SK-N-SH (cell line): ENCODE results near the gene AUTS2. TPM values are rescaled to one million over a fixed set of nuclear protein-coding genes. Genes with fewer than 3 reads are reported as not detected.

ENCODE experiments used
- CTCF ChIA-PET: fragments of 300-600, 350-600 bp; formaldehyde crosslinking; extraction: SDS; loops from one replicate; lab custom pipeline; 2021; lab: Yijun Ruan, JAX
- POLR2A ChIA-PET: fragments of 350-600 bp; sonication (Branson Sonifier 250); formaldehyde crosslinking; extraction: SDS; loops from one replicate; lab custom pipeline; 2020; ENCODE audit warnings: antibody characterized with exemption, inconsistent platforms; lab: Yijun Ruan, JAX
- DNase-seq: peaks from one replicate; pipeline ENCODE4 v3.0.0; 2012
- H2AFZ ChIP-seq: fragments of 200-600 bp; sonication (generic); 2 replicates; pipeline ENCODE4 v1.8.1; 2016; ENCODE audit warnings: antibody characterized with exemption, mild to moderate bottlenecking, low read depth
- H3F3A ChIP-seq: fragments of 200-600 bp; sonication (generic); replicated peaks from 2 replicates; pipeline ENCODE3; 2016; ENCODE audit warnings: antibody characterized with exemption, mild to moderate bottlenecking; ENCODE audit not compliant: insufficient read depth
- H3K27ac ChIP-seq, 2 experiments: fragments of 200-500 bp in 1 of 2; fragments of 200-600 bp in 1 of 2; sonication (Bioruptor generic) in 1 of 2; sonication (generic), shearing (Covaris generic) in 1 of 2; 2 replicates each; pipeline versions ENCODE4 v1.5.1 to v1.6.1; 2014 to 2016; ENCODE audit warnings: low read depth in 2 of 2, inconsistent platforms in 1 of 2, low read length in 1 of 2, mild to moderate bottlenecking in 1 of 2, mixed read lengths in 1 of 2
- H3K27me3 ChIP-seq: fragments of 200-600 bp; sonication (generic), shearing (Covaris generic); 2 replicates; pipeline ENCODE4 v1.6.1; 2016; ENCODE audit warnings: mixed run types; ENCODE audit not compliant: insufficient read depth
- H3K36me3 ChIP-seq, 2 experiments: fragments of 200-500 bp in 1 of 2; fragments of 200-600 bp in 1 of 2; sonication (Bioruptor generic) in 1 of 2; sonication (generic) in 1 of 2; replicated peaks in 1 of 2; 2 replicates each; pipeline versions ENCODE3 to v1.5.1; 2014 to 2016; ENCODE audit warnings: low read length in 1 of 2, mild to moderate bottlenecking in 1 of 2; ENCODE audit not compliant: insufficient read depth in 2 of 2, control insufficient read depth in 1 of 2
- H3K4me1 ChIP-seq, 2 experiments: fragments of 200-500 bp in 1 of 2; fragments of 200-600 bp in 1 of 2; sonication (Bioruptor generic) in 1 of 2; sonication (generic), shearing (Covaris generic) in 1 of 2; 2 replicates each; pipeline versions ENCODE4 v1.5.1 to v1.6.1; 2014 to 2016; ENCODE audit warnings: low read depth in 1 of 2, low read length in 1 of 2, mixed run types in 1 of 2; ENCODE audit not compliant: insufficient read depth in 2 of 2, control insufficient read depth in 1 of 2
- H3K4me2 ChIP-seq: fragments of 200-600 bp; sonication (generic), shearing (Covaris generic); 2 replicates; pipeline ENCODE4 v1.6.1; 2017; ENCODE audit warnings: mixed run types
- H3K4me3 ChIP-seq, 2 experiments: fragments of 200-500 bp in 1 of 2; fragments of 200-600 bp in 1 of 2; sonication (Bioruptor generic) in 1 of 2; sonication (generic), shearing (Covaris generic) in 1 of 2; 2 replicates each; pipeline versions ENCODE4 v1.5.1 to v1.8.1; 2014 to 2016; ENCODE audit warnings: low read depth in 2 of 2, inconsistent platforms in 1 of 2, low read length in 1 of 2, mild to moderate bottlenecking in 1 of 2, mixed read lengths in 1 of 2, moderate library complexity in 1 of 2
- H3K79me2 ChIP-seq: fragments of 200-600 bp; sonication (generic); 2 replicates; pipeline ENCODE4 v1.8.1; 2017; ENCODE audit warnings: mild to moderate bottlenecking; ENCODE audit not compliant: insufficient read depth
- H3K9ac ChIP-seq: fragments of 200-600 bp; sonication (generic); 2 replicates; pipeline ENCODE4 v1.6.1; 2017; ENCODE audit warnings: mixed run types
- H3K9me2 ChIP-seq: fragments of 200-600 bp; sonication (generic); 2 replicates; pipeline ENCODE4 v1.6.1; 2017; ENCODE audit warnings: mixed run types
- H3K9me3 ChIP-seq: fragments of 200-600 bp; sonication (generic); 2 replicates; pipeline ENCODE4 v1.6.1; 2017; ENCODE audit warnings: mixed run types, mild to moderate bottlenecking, moderate library complexity
- H4K20me1 ChIP-seq: fragments of 200-600 bp; sonication (generic); 2 replicates; pipeline ENCODE4 v1.6.1; 2017; ENCODE audit warnings: mild to moderate bottlenecking, mixed run types; ENCODE audit not compliant: insufficient read depth
- CHD2 ChIP-seq: fragments of 150-350 bp; IDR thresholded peaks from 2 replicates; pipeline ENCODE4 v1.6.1; 2018; ENCODE audit warnings: low read length; ENCODE audit not compliant: partially characterized antibody
- ELF1 ChIP-seq: IDR thresholded peaks from 2 replicates; pipeline ENCODE4 v1.4.0; 2012
- EP300 ChIP-seq, 2 experiments: IDR thresholded peaks; 2 replicates each; pipeline versions ENCODE4 v1.4.0 to v1.6.1; 2012; ENCODE audit warnings: borderline replicate concordance in 1 of 2, low read depth in 1 of 2, low read length in 1 of 2
- FOXJ3 ChIP-seq: sonication (generic); formaldehyde crosslinking; IDR thresholded peaks from 2 replicates; pipeline ENCODE4 v1.5.1; 2020; ENCODE audit warnings: mild to moderate bottlenecking, missing genetic modification reagents
- FOXM1 ChIP-seq: IDR thresholded peaks from 2 replicates; pipeline ENCODE4 v1.4.0; 2012; ENCODE audit warnings: low read depth, mild to moderate bottlenecking
- MXI1 ChIP-seq: IDR thresholded peaks from 2 replicates; pipeline ENCODE4 v1.6.1; 2012; ENCODE audit warnings: mild to moderate bottlenecking, low read depth, low read length, improper control_type of control experiment
- NFIC ChIP-seq: IDR thresholded peaks from 2 replicates; pipeline ENCODE4 v1.4.0; 2012; ENCODE audit warnings: borderline replicate concordance
- NRF1 ChIP-seq: IDR thresholded peaks from 2 replicates; pipeline ENCODE4 v1.6.1; 2012; ENCODE audit warnings: low read depth, mild to moderate bottlenecking, low read length
- RAD21 ChIP-seq: IDR thresholded peaks from 2 replicates; pipeline ENCODE4 v1.6.1; 2012; ENCODE audit warnings: mild to moderate bottlenecking, low read length
- RCOR1 ChIP-seq: fragments of 150-350 bp; IDR thresholded peaks from 2 replicates; pipeline ENCODE4 v1.6.1; 2017; ENCODE audit warnings: antibody characterized with exemption, low read length
- RFX5 ChIP-seq: IDR thresholded peaks from 2 replicates; pipeline ENCODE4 v1.6.1; 2012; ENCODE audit warnings: mild to moderate bottlenecking, improper control_type of control experiment, low read length
- SIN3A ChIP-seq: IDR thresholded peaks from 2 replicates; pipeline ENCODE4 v1.6.1; 2012; ENCODE audit warnings: low read depth, mild to moderate bottlenecking, low read length, moderate library complexity, borderline replicate concordance
- SMC3 ChIP-seq: IDR thresholded peaks from 2 replicates; pipeline ENCODE4 v1.6.1; 2012; ENCODE audit warnings: low read depth, low read length, improper control_type of control experiment
- TCF12 ChIP-seq: IDR thresholded peaks from 2 replicates; pipeline ENCODE4 v1.4.0; 2012
- TEAD4 ChIP-seq: IDR thresholded peaks from 2 replicates; pipeline ENCODE4 v1.4.0; 2012; ENCODE audit warnings: mild to moderate bottlenecking, borderline replicate concordance; ENCODE audit not compliant: insufficient read depth
- USF2 ChIP-seq: fragments of 150-350 bp; IDR thresholded peaks from 2 replicates; pipeline ENCODE4 v1.6.1; 2017; ENCODE audit warnings: antibody characterized with exemption, low read length, low read depth, borderline replicate concordance
- YY1 ChIP-seq: IDR thresholded peaks from 2 replicates; pipeline ENCODE4 v1.4.0; 2012; ENCODE audit warnings: low read depth, mild to moderate bottlenecking
- WGBS: methylation state at CpG from one replicate; pipeline ENCODE4 v1.1.6; 2017; ENCODE audit warnings: low lambda C conversion rate; 5-methylcytosine and 5-hydroxymethylcytosine counted together
- polyA plus RNA-seq, 3 experiments: library from polyadenylated mRNA; depleted of rRNA; stranded (reverse); fragments of >200 nt; gene quantifications; 2 replicates each; pipeline ENCODE4 v1.2.3, GENCODE V29; 2012
- TF ChIP-seq, protein P1 (sequence below): IDR thresholded peaks from 2 replicates; pipeline ENCODE4; 2012

Gene AUTS2
- polyA plus RNA-seq, 1 of the 3 experiments (the other 2 are of a cell fraction): 15.6 TPM

DNA sequence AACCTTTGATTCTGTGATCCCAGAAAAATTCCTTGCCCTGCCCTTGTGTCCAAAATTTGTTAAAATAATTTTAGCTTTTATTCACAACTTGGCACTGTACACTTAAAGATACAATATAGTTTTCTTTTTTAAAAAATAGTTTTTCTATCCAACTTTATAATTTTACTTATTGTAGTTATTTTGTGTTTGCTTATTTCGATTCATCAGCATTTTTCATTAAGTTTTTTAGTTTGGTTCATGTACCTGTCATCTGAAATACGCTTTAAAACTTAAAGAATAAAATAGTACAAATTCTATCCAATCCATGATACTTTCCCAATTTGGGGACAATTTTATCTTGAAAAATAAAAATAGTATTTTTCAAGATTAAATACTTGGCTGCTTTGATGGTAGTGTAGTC, 514.8 kb downstream of the AUTS2 start:
- Histone ChIP-seq H3K9ac (no peak overlapping the region), H3K27me3 (no peaks in the 10 kb centered on the region), H3K4me3 (no peak overlapping the region), H3K9me3 (no peaks in the 10 kb centered on the region), H3F3A (no peaks in the 10 kb centered on the region), H3K27ac (no peak overlapping the region), H4K20me1 (no peaks in the 10 kb centered on the region), H2AFZ (no peak overlapping the region), H3K79me2 (no peaks in the 10 kb centered on the region), H3K4me1 (peaks cover 0 to 8% of the 10 kb centered on the region in 2 experiments; a peak in 2 of 4 replicates), H3K9me2 (no peaks in the 10 kb centered on the region), H3K4me2 (no peak overlapping the region), H3K36me3 (no peaks in the 10 kb centered on the region)
- CTCF ChIA-PET: interaction anchor here (1.2 to 3.0 kb wide), 10 partner anchors 8 to 181 kb away, joined by 3 to 16 read pairs (median 6); no protein-coding TSS in a partner anchor
- POLR2A ChIA-PET: interaction anchor here (1.0 to 1.2 kb wide), 2 partner anchors 21 kb away, joined by 3 read pairs; no protein-coding TSS in a partner anchor
- no peak for TF ChIP-seq RAD21
- no peak for TF ChIP-seq FOXJ3 (CRISPR knock-in tag)
- no peak for TF ChIP-seq SMC3
- no peak for TF ChIP-seq FOXM1
- no peak for TF ChIP-seq RFX5
- TF ChIP-seq ELF1: no peak
- WGBS: 76% methylated on average over 2 of the region's 2 CpGs
- no peak for DNase-seq

DNA sequence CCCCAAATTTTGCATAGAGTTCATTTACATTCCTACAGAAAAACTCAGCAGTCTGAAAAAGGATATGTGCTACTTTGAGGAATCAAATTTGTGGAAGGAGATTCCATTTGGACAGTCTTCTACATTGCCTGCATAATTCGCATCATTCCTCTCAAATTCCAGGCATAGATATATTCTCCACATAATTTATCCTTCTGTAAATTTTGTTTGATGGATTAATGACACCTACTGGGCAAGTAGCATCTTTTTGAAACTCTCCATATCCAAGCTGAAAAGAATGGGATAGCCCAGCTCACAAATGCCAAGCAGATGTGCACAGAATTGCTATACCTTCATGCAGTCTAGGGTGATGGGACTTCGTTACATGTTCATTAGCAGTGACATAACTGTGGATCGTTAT, 515.3 kb downstream of the AUTS2 start:
- peak; percentile 54 for DNase-seq
- no peak overlapping the region for H3K4me2 ChIP-seq
- H3K27ac ChIP-seq: peak overlapping the region in 1 of 2 experiments; percentile 34; a peak in 1 of 4 replicates
- TF ChIP-seq RAD21 (no peak; the same call in 1 of the 2 replicates), USF2 (no peak), TCF12 (peak; percentile 60), NFIC (0 out of 2 replicates have a peak, but pooled peaks have one; percentile 5), FOXM1 (no peak), YY1 (no peak), EP300 (IDR thresholded peaks at IDR 0.05; ENCODE audit: borderline replicate concordance in 1 of 2, low read depth in 1 of 2, low read length in 1 of 2) (peak; percentile 31 to 47; a peak in 2 of 4 replicates), CHD2 (peak; percentile 37), RCOR1 (peak; percentile 26; the same call in 1 of the 2 replicates), TEAD4 (peak; percentile 69; the same call in 1 of the 2 replicates), MXI1 (no peak), NRF1 (no peak), SIN3A (no peak), ELF1 (no peak)
- TF ChIP-seq, protein P1, sequence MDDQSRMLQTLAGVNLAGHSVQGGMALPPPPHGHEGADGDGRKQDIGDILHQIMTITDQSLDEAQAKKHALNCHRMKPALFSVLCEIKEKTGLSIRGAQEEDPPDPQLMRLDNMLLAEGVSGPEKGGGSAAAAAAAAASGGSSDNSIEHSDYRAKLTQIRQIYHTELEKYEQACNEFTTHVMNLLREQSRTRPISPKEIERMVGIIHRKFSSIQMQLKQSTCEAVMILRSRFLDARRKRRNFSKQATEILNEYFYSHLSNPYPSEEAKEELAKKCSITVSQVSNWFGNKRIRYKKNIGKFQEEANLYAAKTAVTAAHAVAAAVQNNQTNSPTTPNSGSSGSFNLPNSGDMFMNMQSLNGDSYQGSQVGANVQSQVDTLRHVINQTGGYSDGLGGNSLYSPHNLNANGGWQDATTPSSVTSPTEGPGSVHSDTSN: peak; percentile 70; the same call in 1 of the 2 replicates
- H3K9me3 ChIP-seq: no peaks in the 10 kb centered on the region
- no peaks in the 10 kb centered on the region for H3K27me3 ChIP-seq
- H3K9ac ChIP-seq: no peak overlapping the region
- no peaks in the 10 kb centered on the region for H3K79me2 ChIP-seq
- no peaks in the 10 kb centered on the region for H3K36me3 ChIP-seq
- no peaks in the 10 kb centered on the region for H4K20me1 ChIP-seq
- POLR2A ChIA-PET: interaction anchor here (1.0 to 1.2 kb wide), 2 partner anchors 20 to 21 kb away, joined by 3 read pairs; no protein-coding TSS in a partner anchor
- H3K4me3 ChIP-seq: no peak overlapping the region
- CTCF ChIA-PET: interaction anchor here (1.2 to 3.0 kb wide), 10 partner anchors 9 to 181 kb away, joined by 3 to 16 read pairs (median 6); no protein-coding TSS in a partner anchor
- H3F3A ChIP-seq: no peaks in the 10 kb centered on the region
- no peaks in the 10 kb centered on the region for H3K9me2 ChIP-seq
- H2AFZ ChIP-seq: no peak overlapping the region
- peaks cover 0 to 8% of the 10 kb centered on the region in 2 experiments; a peak in 2 of 4 replicates for H3K4me1 ChIP-seq
- 52% methylated on average over 3 of the region's 3 CpGs for WGBS
